WTC11 (cell line): ENCODE data around the gene GTF2A1L. TPM values are rescaled to one million over a fixed set of nuclear protein-coding genes. Genes with fewer than 3 reads are reported as not detected.
"Not testable (repeated sequence)": the region's sequence is repeated elsewhere in the genome, so short reads cannot be mapped to it uniquely, and the experiment has no call there.

Experiments
- ATAC-seq: fragments of 200-7000 bp; cut with Tn5 transposase; 2 replicates; pipeline ENCODE4 v1.10.0; 2021; ENCODE audit warnings: mild to moderate bottlenecking, moderate library complexity
- CTCF ChIA-PET: fragments of 300-600 bp; sonication (Branson Sonifier 250); formaldehyde crosslinking; loops from one replicate; lab custom pipeline; 2021; ENCODE audit warnings: antibody characterized with exemption; lab: Charles Lee
- POLR2A ChIA-PET: fragments of 350-600 bp; sonication (Branson Sonifier 250); formaldehyde crosslinking; loops from one replicate; lab custom pipeline; 2021; ENCODE audit warnings: antibody characterized with exemption; lab: Charles Lee
- DNase-seq: peaks from one replicate; pipeline ENCODE4 v3.0.0; 2021; ENCODE audit warnings: low spot score
- H3K27ac Mint-ChIP-seq: 2 replicates; pipeline ENCODE4 v1.8.0; 2021; ENCODE audit warnings: mixed read lengths
- H3K27me3 Mint-ChIP-seq: 2 replicates; pipeline ENCODE4 v1.8.0; 2021; ENCODE audit warnings: low read depth, mild to moderate bottlenecking, moderate library complexity, mixed read lengths
- H3K36me3 Mint-ChIP-seq: 2 replicates; pipeline ENCODE4 v1.8.0; 2021; ENCODE audit warnings: mixed read lengths
- H3K4me1 Mint-ChIP-seq: 2 replicates; pipeline ENCODE4 v1.8.0; 2022; ENCODE audit warnings: mixed read lengths
- H3K4me3 Mint-ChIP-seq: 2 replicates; pipeline ENCODE4 v1.8.0; 2021; ENCODE audit warnings: mild to moderate bottlenecking, moderate library complexity, mixed read lengths
- H3K9me3 Mint-ChIP-seq: 2 replicates; pipeline ENCODE4 v1.8.0; 2021; ENCODE audit warnings: mixed read lengths
- ATF3 ChIP-seq: sonication (generic); formaldehyde crosslinking; conservative IDR thresholded peaks from 2 replicates; pipeline ENCODE4 v1.8.1; 2022; ENCODE audit warnings: mild to moderate bottlenecking, missing genetic modification reagents
- E2F4 ChIP-seq: sonication (generic); formaldehyde crosslinking; IDR thresholded peaks from 2 replicates; pipeline ENCODE4 v1.8.1; 2022; ENCODE audit warnings: low read depth, mild to moderate bottlenecking, moderate library complexity, missing genetic modification reagents, borderline replicate concordance
- ESRRA ChIP-seq: sonication (generic); formaldehyde crosslinking; IDR thresholded peaks from 2 replicates; pipeline ENCODE4 v1.8.1; 2022; ENCODE audit warnings: mild to moderate bottlenecking, missing genetic modification reagents, borderline replicate concordance
- FOXJ3 ChIP-seq: sonication (generic); formaldehyde crosslinking; IDR thresholded peaks from 2 replicates; pipeline ENCODE4 v1.9.0; 2021; ENCODE audit warnings: missing genetic modification reagents, mild to moderate bottlenecking, borderline replicate concordance
- FOXK1 ChIP-seq: sonication (generic); formaldehyde crosslinking; IDR thresholded peaks from 2 replicates; pipeline ENCODE4 v1.8.0; 2022; ENCODE audit warnings: mild to moderate bottlenecking, moderate library complexity, missing genetic modification reagents
- NFE2L1 ChIP-seq: sonication (generic); formaldehyde crosslinking; IDR thresholded peaks from 2 replicates; pipeline ENCODE4 v1.8.1; 2023; ENCODE audit warnings: missing genetic modification reagents
- NFYB ChIP-seq: sonication (generic); formaldehyde crosslinking; conservative IDR thresholded peaks from 2 replicates; pipeline ENCODE4 v1.8.0; 2022; ENCODE audit warnings: low read depth, missing genetic modification reagents
- PRDM15 ChIP-seq: sonication (generic); formaldehyde crosslinking; IDR thresholded peaks from 2 replicates; pipeline ENCODE4 v1.8.0; 2022; ENCODE audit warnings: missing genetic modification reagents
- STAT6 ChIP-seq: sonication (generic); formaldehyde crosslinking; conservative IDR thresholded peaks from 2 replicates; pipeline ENCODE4 v1.8.1; 2023; ENCODE audit warnings: mild to moderate bottlenecking, low read depth, missing genetic modification reagents, moderate library complexity
- ZMAT4 ChIP-seq: fragments of 250-450 bp; sonication (Bioruptor Pico); IDR thresholded peaks from 2 replicates; pipeline ENCODE4 v1.9.0; 2021; ENCODE audit warnings: mild to moderate bottlenecking
- ZNF263 ChIP-seq: sonication (generic); formaldehyde crosslinking; IDR thresholded peaks from 2 replicates; pipeline ENCODE4 v1.8.1; 2022; ENCODE audit warnings: low read depth, mild to moderate bottlenecking, moderate library complexity, missing genetic modification reagents
- ZNF416 ChIP-seq: fragments of 250-450 bp; sonication (Bioruptor Pico); IDR thresholded peaks from 2 replicates; pipeline ENCODE4 v1.9.0; 2021; ENCODE audit warnings: mild to moderate bottlenecking, inconsistent platforms
- total RNA-seq: library from RNA; stranded (reverse); gene quantifications from 3 replicates; pipeline ENCODE4 v1.2.3, GENCODE V29; 2021
- TF ChIP-seq, protein P1 (sequence below): fragments of 250-450 bp; sonication (Bioruptor Pico); IDR thresholded peaks from 2 replicates; pipeline ENCODE4 v1.9.0; 2021; ENCODE audit warnings: moderate library complexity, mild to moderate bottlenecking, inconsistent platforms, borderline replicate concordance
- TF ChIP-seq, protein P2 (sequence below): sonication (generic); formaldehyde crosslinking; IDR thresholded peaks from 2 replicates; pipeline ENCODE4 v1.8.1; 2023; ENCODE audit warnings: mild to moderate bottlenecking, missing genetic modification reagents, borderline replicate concordance

Gene GTF2A1L
- total RNA-seq, 1 experiment from 2014 or later, result not detected

GRCh38 chr2:48619526-48619925 lies 1.9 kb downstream of the GTF2A1L start:
- ChIA-PET POLR2A (interaction anchor here (0.6 kb wide), 1 partner anchor 597 kb away, joined by 3 read pairs; no protein-coding TSS in a partner anchor), CTCF (interaction anchor here (0.8 kb wide), 1 partner anchor 106 kb away, joined by 3 read pairs; no protein-coding TSS in a partner anchor)

DNA sequence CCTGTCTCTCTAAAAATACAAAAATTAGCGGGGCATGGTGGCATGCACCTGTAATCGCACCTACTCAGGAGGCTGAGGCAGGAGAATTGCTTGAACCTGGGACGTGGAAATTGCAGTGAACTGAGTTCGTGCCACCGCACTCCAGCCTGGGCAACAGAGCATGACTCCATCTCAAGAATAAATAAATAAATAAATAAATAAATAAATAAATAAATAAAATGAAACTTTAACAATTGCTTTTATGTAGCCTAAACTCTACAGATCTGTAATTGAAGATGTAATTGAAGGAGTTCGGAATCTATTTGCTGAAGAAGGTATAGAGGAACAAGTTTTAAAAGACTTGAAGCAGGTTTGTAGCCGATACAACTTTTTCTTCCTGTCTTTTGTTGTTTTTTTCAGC lies 2.9 kb downstream of the GTF2A1L start:
- no peak overlapping the region for H3K27ac Mint-ChIP-seq
- no peaks in the 10 kb centered on the region for H3K4me1 Mint-ChIP-seq
- no peak overlapping the region for H3K4me3 Mint-ChIP-seq
- no peak for TF ChIP-seq E2F4 (CRISPR knock-in tag)
- no peak for TF ChIP-seq STAT6 (CRISPR knock-in tag)
- TF ChIP-seq ATF3 (CRISPR knock-in tag), result no peak
- TF ChIP-seq, protein P1, sequence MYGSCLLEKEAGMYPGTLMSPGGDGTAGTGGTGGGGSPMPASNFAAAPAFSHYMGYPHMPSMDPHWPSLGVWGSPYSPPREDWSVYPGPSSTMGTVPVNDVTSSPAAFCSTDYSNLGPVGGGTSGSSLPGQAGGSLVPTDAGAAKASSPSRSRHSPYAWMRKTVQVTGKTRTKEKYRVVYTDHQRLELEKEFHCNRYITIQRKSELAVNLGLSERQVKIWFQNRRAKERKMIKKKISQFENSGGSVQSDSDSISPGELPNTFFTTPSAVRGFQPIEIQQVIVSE (CRISPR knock-in tag), result no peak
- TF ChIP-seq, protein P2, sequence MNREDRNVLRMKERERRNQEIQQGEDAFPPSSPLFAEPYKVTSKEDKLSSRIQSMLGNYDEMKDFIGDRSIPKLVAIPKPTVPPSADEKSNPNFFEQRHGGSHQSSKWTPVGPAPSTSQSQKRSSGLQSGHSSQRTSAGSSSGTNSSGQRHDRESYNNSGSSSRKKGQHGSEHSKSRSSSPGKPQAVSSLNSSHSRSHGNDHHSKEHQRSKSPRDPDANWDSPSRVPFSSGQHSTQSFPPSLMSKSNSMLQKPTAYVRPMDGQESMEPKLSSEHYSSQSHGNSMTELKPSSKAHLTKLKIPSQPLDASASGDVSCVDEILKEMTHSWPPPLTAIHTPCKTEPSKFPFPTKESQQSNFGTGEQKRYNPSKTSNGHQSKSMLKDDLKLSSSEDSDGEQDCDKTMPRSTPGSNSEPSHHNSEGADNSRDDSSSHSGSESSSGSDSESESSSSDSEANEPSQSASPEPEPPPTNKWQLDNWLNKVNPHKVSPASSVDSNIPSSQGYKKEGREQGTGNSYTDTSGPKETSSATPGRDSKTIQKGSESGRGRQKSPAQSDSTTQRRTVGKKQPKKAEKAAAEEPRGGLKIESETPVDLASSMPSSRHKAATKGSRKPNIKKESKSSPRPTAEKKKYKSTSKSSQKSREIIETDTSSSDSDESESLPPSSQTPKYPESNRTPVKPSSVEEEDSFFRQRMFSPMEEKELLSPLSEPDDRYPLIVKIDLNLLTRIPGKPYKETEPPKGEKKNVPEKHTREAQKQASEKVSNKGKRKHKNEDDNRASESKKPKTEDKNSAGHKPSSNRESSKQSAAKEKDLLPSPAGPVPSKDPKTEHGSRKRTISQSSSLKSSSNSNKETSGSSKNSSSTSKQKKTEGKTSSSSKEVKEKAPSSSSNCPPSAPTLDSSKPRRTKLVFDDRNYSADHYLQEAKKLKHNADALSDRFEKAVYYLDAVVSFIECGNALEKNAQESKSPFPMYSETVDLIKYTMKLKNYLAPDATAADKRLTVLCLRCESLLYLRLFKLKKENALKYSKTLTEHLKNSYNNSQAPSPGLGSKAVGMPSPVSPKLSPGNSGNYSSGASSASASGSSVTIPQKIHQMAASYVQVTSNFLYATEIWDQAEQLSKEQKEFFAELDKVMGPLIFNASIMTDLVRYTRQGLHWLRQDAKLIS (CRISPR knock-in tag), result no peak
- TF ChIP-seq NFYB (CRISPR knock-in tag), result no peak
- no peak for TF ChIP-seq ZMAT4 (CRISPR knock-in tag)
- TF ChIP-seq ZNF263 (CRISPR knock-in tag), result no peak
- no peak for TF ChIP-seq NFE2L1 (CRISPR knock-in tag)
- TF ChIP-seq ZNF416 (CRISPR knock-in tag), result no peak
- no peak for TF ChIP-seq ESRRA (CRISPR knock-in tag)
- peaks cover 4% of the 10 kb centered on the region for H3K9me3 Mint-ChIP-seq
- POLR2A ChIA-PET, result no interaction called here
- H3K36me3 Mint-ChIP-seq, result 0 out of 2 replicates have a peak, but pooled peaks cover 3% of the 10 kb centered on the region
- CTCF ChIA-PET, result no interaction called here
- H3K27me3 Mint-ChIP-seq, result no peaks in the 10 kb centered on the region
- no peak for ATAC-seq
- no peak for DNase-seq

More at GRCh38 chr2:48619526-48619925, 1.9 kb downstream of the GTF2A1L start:
- H3K9me3 Mint-ChIP-seq, result peaks cover 5% of the 10 kb centered on the region
- no peaks in the 10 kb centered on the region for H3K4me1 Mint-ChIP-seq
- H3K4me3 Mint-ChIP-seq, result no peak overlapping the region
- DNase-seq (no peak), ATAC-seq (no peak)
- peaks cover 9% of the 10 kb centered on the region; the same call in 1 of the 2 replicates for H3K36me3 Mint-ChIP-seq
- TF ChIP-seq PRDM15 (CRISPR knock-in tag) (no peak), FOXJ3 (CRISPR knock-in tag) (no peak), FOXK1 (CRISPR knock-in tag) (no peak)
- no peaks in the 10 kb centered on the region for H3K27me3 Mint-ChIP-seq
- no peak overlapping the region for H3K27ac Mint-ChIP-seq

DNA sequence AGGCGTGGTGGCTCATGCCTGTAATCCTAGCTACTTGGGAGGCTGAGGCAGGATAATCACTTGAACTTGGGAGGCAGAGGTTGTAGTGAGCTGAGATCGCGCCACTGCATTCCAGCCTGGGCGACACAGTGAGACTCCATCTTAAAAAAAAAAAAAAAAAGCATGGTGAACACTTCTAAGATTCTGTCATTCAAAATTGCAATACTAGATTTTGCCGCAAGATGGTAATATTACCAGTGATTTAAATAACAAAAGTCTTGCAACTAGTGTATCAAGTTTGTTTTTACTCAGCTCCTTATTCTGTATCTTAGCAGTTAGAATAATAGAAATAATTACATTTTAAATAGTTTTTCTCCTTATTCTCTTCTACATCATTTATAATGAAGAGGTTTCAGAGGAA lies 5.0 kb downstream of the GTF2A1L start:
- not testable (repeated sequence) for H3K4me3 Mint-ChIP-seq, H3K36me3 Mint-ChIP-seq, DNase-seq, ATAC-seq, H3K4me1 Mint-ChIP-seq, H3K27ac Mint-ChIP-seq, H3K27me3 Mint-ChIP-seq
- POLR2A ChIA-PET, result interaction anchor here (0.7 kb wide), 1 partner anchor 1829 kb away, joined by 6 read pairs; no protein-coding TSS in a partner anchor
- peaks cover 16% of the 10 kb centered on the region for H3K9me3 Mint-ChIP-seq
- CTCF ChIA-PET, result interaction anchor here (0.6 to 0.7 kb wide), 2 partner anchors 12 to 34 kb away, joined by 3 to 4 read pairs; no protein-coding TSS in a partner anchor
